GM10248 (cell line): ENCODE measurements around the gene PIP5KL1.

ENCODE experiments used
- CTCF ChIA-PET: fragments of 300-600 bp; sonication (Branson Sonifier 250); formaldehyde crosslinking; extraction: SDS; loops from one replicate; lab custom pipeline; 2021; ENCODE audit warnings: antibody characterized with exemption; lab: Yijun Ruan, JAX
- POLR2A ChIA-PET: fragments of 350-650 bp; sonication (Branson Sonifier 250); formaldehyde crosslinking; extraction: SDS; loops from one replicate; lab custom pipeline; 2020; ENCODE audit warnings: antibody characterized with exemption; lab: Yijun Ruan, JAX
- DNase-seq: peaks from one replicate; pipeline ENCODE4 v3.0.0; 2012; ENCODE audit errors: extremely low spot score
- TF ChIP-seq, protein P1 (sequence below): IDR thresholded peaks from 2 replicates; pipeline ENCODE4 v1.5.1; 2012; ENCODE audit warnings: mild to moderate bottlenecking, low read depth; ENCODE audit errors: extremely low read depth, missing control alignments, control extremely low read depth

PIP5KL1 gene

DNA sequence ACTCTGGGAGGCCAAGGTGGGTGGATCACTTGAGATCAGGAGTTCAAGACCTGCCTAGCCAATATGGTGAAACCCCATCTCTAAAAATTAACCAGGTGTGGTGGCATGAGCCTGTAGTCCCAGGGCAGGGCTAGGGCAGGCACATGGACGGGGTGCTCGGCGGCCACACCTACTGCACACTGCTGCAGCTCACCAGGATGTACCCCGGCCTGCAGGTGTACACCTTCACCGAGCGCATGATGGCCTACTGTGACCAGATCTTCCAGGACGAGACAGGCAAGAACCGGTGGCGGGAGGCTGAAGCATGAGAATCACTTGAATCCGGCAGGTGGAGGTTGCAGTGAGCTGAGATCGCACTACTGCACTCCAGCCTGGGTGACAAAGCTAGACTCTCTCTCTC lies 16.9 kb downstream of the PIP5KL1 start:
- CTCF ChIA-PET, result interaction anchor here (2.1 kb wide), 1 partner anchor 8 kb away, joined by 9 read pairs; no protein-coding TSS in a partner anchor
- TF ChIP-seq, protein P1, sequence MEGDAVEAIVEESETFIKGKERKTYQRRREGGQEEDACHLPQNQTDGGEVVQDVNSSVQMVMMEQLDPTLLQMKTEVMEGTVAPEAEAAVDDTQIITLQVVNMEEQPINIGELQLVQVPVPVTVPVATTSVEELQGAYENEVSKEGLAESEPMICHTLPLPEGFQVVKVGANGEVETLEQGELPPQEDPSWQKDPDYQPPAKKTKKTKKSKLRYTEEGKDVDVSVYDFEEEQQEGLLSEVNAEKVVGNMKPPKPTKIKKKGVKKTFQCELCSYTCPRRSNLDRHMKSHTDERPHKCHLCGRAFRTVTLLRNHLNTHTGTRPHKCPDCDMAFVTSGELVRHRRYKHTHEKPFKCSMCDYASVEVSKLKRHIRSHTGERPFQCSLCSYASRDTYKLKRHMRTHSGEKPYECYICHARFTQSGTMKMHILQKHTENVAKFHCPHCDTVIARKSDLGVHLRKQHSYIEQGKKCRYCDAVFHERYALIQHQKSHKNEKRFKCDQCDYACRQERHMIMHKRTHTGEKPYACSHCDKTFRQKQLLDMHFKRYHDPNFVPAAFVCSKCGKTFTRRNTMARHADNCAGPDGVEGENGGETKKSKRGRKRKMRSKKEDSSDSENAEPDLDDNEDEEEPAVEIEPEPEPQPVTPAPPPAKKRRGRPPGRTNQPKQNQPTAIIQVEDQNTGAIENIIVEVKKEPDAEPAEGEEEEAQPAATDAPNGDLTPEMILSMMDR, result no peak
- POLR2A ChIA-PET, result no interaction called here

DNA sequence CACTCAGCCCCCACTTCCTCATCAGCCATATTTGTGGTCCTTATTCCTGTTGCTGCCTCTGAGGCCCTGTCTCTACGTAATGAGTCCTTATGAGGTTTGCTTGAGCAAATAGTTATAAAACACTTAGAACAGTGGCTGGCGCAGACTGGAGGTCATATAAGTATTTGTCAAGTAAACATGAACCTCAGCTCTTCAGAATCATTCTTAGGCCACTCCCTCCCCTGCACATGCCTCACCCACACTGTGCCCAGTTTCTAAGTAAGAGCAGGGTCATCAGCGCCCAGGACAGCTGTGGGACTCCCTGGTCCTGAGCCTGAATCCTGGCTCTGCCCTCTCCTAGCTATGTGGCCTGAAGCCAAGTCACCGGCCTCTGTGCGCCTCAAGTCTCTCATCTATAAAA lies 17.7 kb downstream of the PIP5KL1 start:
- ChIA-PET POLR2A (no interaction called here), CTCF (interaction anchor here (1.0 to 2.1 kb wide), 3 partner anchors 9 to 178 kb away, joined by 3 to 9 read pairs (median 4); partner anchors contain the start of gene TOR2A)
- no peak for DNase-seq
- TF ChIP-seq, protein P1, result no peak

More for the DNA sequence above, 16.9 kb downstream of the PIP5KL1 start:
- no peak for DNase-seq

GRCh38 chr9:127912296-127912695 lies 18.3 kb downstream of the PIP5KL1 start:
- no peak for DNase-seq
- ChIA-PET POLR2A (no interaction called here), CTCF (interaction anchor here (1.0 to 2.1 kb wide), 3 partner anchors 9 to 178 kb away, joined by 3 to 9 read pairs (median 4); partner anchors contain the start of gene TOR2A)
- TF ChIP-seq, protein P1, result no peak

DNA sequence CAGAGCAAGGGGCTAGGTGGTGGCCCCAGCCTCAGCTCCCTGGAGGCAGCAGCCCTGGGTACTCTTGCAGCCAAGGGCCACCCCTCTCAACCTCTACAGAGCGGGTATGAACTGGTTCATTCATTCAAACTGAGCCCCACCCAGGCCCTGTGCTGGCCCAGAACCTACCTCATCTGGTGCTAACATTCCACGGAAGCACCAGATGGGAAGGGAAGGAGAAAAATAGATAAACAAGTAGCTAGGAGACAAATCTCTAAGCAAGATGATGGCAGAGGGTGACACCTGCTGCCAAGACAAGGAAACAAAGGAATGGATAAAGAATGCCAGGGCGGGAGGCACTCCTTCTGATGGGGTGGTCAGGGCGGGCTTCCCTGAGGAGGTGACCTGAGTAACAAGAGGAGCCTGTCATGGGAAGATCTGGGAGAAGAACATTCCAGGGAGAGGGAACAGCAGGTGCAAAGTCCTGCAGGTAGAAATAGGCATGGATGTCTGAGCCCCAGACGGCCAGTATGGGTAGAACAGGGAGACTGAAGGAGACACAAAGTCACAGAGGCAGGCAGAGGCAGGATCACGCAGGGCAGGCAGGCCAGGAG lies 19.9 kb downstream of the PIP5KL1 start:
- POLR2A ChIA-PET, result no interaction called here
- no peak for DNase-seq
- CTCF ChIA-PET, result interaction anchor here (1.3 to 1.4 kb wide), 2 partner anchors 41 to 176 kb away, joined by 6 read pairs; partner anchors contain the start of gene TOR2A
- TF ChIP-seq, protein P1, result peak; percentile 25

DNA sequence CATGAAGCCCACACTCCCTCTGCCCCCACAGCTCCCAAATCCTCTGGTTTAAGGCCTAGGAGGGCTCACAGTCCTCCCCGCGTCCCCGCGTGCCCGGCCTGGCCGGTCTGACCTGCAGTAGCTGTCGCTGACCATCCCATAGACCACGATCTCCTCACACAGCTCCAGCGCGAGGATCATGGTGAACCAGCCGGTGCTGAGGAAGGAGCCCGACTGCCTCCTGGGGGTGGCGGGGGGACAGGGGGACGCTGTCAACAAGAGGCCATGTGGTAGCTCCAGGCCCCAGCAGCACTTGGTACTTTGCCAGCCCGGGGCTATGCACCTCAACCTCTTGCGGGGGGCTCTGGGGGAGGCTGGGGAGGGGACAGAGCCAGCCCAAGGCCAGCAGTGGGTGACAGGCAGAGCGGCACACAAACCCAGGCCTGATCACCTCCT lies 20.7 kb downstream of the PIP5KL1 start:
- ChIA-PET POLR2A (no interaction called here), CTCF (interaction anchor here (1.4 kb wide), 1 partner anchor 175 kb away, joined by 6 read pairs; the partner anchor contains the start of gene TOR2A)
- no peak for DNase-seq
- TF ChIP-seq, protein P1, result no peak

DNA sequence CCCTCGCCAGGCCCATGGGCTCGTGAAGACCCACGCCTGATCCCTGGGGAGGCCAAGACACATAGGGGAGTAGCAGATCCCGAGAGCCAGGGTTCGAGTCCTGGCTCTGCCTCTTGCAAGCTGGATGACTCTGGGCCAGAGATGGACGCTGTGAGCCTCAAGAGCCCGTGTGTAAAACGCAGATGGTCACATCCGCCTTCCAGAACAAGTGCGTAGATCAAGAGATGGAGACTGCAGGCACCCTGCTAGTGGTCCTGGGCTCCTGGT lies 22.0 kb downstream of the PIP5KL1 start:
- DNase-seq, result no peak
- ChIA-PET POLR2A (no interaction called here), CTCF (no interaction called here)
- TF ChIP-seq, protein P1, result no peak
